Activated CD4-positive, alpha-beta T cell treated with anti-CD3 and anti-CD28 coated beads, Interleukin-2, amount 10 ng/mL, durations not matched to agents 24 days and 14 days (primary cell): Measurements from ENCODE around the gene NKAIN2. TPM values are rescaled to one million over a fixed set of nuclear protein-coding genes. Genes with fewer than 3 reads are reported as not detected.
"Not testable (repeated sequence)": the region's sequence is repeated elsewhere in the genome, so short reads cannot be mapped to it uniquely, and the experiment has no call there.

Source experiments
- DNase-seq: peaks from one replicate; pipeline ENCODE4 v3.0.0; 2022
- H3K27ac Mint-ChIP-seq: one replicate; pipeline ENCODE4 v1.8.0; 2022; ENCODE audit warnings: mild to moderate bottlenecking, mixed read lengths
- H3K27me3 Mint-ChIP-seq: one replicate; pipeline ENCODE4 v1.8.0; 2022; ENCODE audit warnings: mixed read lengths
- H3K36me3 Mint-ChIP-seq: one replicate; pipeline ENCODE4 v1.8.0; 2022; ENCODE audit warnings: low read depth, mild to moderate bottlenecking, mixed read lengths
- H3K4me1 Mint-ChIP-seq: one replicate; pipeline ENCODE4 v1.8.0; 2021; ENCODE audit warnings: mixed read lengths
- H3K4me3 Mint-ChIP-seq: one replicate; pipeline ENCODE4 v1.8.0; 2022; ENCODE audit warnings: mild to moderate bottlenecking, moderate library complexity, mixed read lengths
- H3K9me3 Mint-ChIP-seq: one replicate; pipeline ENCODE4 v1.8.0; 2021; ENCODE audit warnings: mixed read lengths
- intact Hi-C: fragments of 100-400 bp; cut with micrococcal nuclease; formaldehyde crosslinking; loops from one replicate; pipeline ENCODE4 v1.15.1; 2023
- total RNA-seq: library from RNA; stranded (reverse); gene quantifications from 2 replicates; pipeline ENCODE4 v1.2.3, GENCODE V29; 2022

The NKAIN2 gene
- total RNA-seq, 1 donor from 2014 or later: not detected

GRCh38 chr6:124459268-124459667 lies 655.6 kb downstream of the NKAIN2 start:
- Mint-ChIP-seq H3K4me1 (no peaks in the 10 kb centered on the region), H3K27ac (no peak overlapping the region), H3K9me3 (no peaks in the 10 kb centered on the region), H3K36me3 (no peaks in the 10 kb centered on the region), H3K27me3 (no peaks in the 10 kb centered on the region), H3K4me3 (no peak overlapping the region)
- intact Hi-C loops: no loop called here
- DNase-seq: no peak

- H3K27ac Mint-ChIP-seq: no peak overlapping the region
- H3K36me3 Mint-ChIP-seq: no peaks in the 10 kb centered on the region
- no peaks in the 10 kb centered on the region for H3K4me1 Mint-ChIP-seq
- intact Hi-C loops: no loop called here
- DNase-seq: no peak
- no peaks in the 10 kb centered on the region for H3K9me3 Mint-ChIP-seq
- H3K27me3 Mint-ChIP-seq: no peaks in the 10 kb centered on the region
- H3K4me3 Mint-ChIP-seq: no peak overlapping the region
Observed at GRCh38 chr6:124462750-124463149, 659.1 kb downstream of the NKAIN2 start.

- H3K27ac Mint-ChIP-seq: no peak overlapping the region
- H3K27me3 Mint-ChIP-seq: no peaks in the 10 kb centered on the region
- no peak overlapping the region for H3K4me3 Mint-ChIP-seq
- no peak for DNase-seq
- H3K9me3 Mint-ChIP-seq: no peaks in the 10 kb centered on the region
- intact Hi-C loops: no loop called here
- no peaks in the 10 kb centered on the region for H3K36me3 Mint-ChIP-seq
- no peaks in the 10 kb centered on the region for H3K4me1 Mint-ChIP-seq
Observed at GRCh38 chr6:124463271-124463670, 659.6 kb downstream of the NKAIN2 start.

- intact Hi-C loops, H3K4me1 Mint-ChIP-seq: not testable (repeated sequence)
Observed at GRCh38 chr6:124464600-124464999, 660.9 kb downstream of the NKAIN2 start.

DNA sequence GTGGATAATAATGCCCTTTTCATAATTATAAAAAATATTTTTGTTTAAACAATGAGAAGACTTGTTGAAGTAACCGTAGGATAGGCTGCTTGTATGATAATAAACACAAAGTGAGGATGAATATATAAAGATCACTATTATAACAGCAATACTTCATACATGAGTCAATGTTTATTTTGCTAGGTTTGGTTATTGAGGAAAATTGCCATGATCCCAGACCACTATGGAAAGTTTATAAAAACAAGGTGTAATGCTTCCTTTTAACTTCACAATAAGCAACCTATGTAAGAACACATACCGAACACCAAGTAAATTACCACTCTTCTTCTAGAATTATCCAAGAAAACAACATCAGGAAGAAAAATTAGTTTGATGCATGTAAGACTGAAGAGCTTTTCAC lies 663.3 kb downstream of the NKAIN2 start:
- Mint-ChIP-seq H3K4me1 (no peaks in the 10 kb centered on the region), H3K4me3 (no peak overlapping the region)
- intact Hi-C loops: no loop called here

More at GRCh38 chr6:124464600-124464999, 660.9 kb downstream of the NKAIN2 start:
- DNase-seq, H3K4me3 Mint-ChIP-seq, H3K27ac Mint-ChIP-seq, H3K9me3 Mint-ChIP-seq, H3K36me3 Mint-ChIP-seq, H3K27me3 Mint-ChIP-seq: not testable (repeated sequence)

GRCh38 chr6:124467366-124467765 lies 663.7 kb downstream of the NKAIN2 start:
- H3K4me3 Mint-ChIP-seq: no peak overlapping the region
- intact Hi-C loops: no loop called here
- H3K9me3 Mint-ChIP-seq: no peaks in the 10 kb centered on the region
- no peak overlapping the region for H3K27ac Mint-ChIP-seq
- no peaks in the 10 kb centered on the region for H3K27me3 Mint-ChIP-seq
- DNase-seq: no peak
- H3K36me3 Mint-ChIP-seq: no peaks in the 10 kb centered on the region
- H3K4me1 Mint-ChIP-seq: no peaks in the 10 kb centered on the region

More for the DNA sequence above, 663.3 kb downstream of the NKAIN2 start:
- Mint-ChIP-seq H3K27me3 (no peaks in the 10 kb centered on the region), H3K9me3 (no peaks in the 10 kb centered on the region), H3K27ac (no peak overlapping the region), H3K36me3 (no peaks in the 10 kb centered on the region)
- DNase-seq: no peak

GRCh38 chr6:124470803-124471202 lies 667.1 kb downstream of the NKAIN2 start:
- DNase-seq: no peak
- H3K4me1 Mint-ChIP-seq: no peaks in the 10 kb centered on the region
- H3K4me3 Mint-ChIP-seq: no peak overlapping the region
- intact Hi-C loops: no loop called here
- no peaks in the 10 kb centered on the region for H3K27me3 Mint-ChIP-seq
- H3K36me3 Mint-ChIP-seq: no peaks in the 10 kb centered on the region
- H3K9me3 Mint-ChIP-seq: no peaks in the 10 kb centered on the region
- no peak overlapping the region for H3K27ac Mint-ChIP-seq

GRCh38 chr6:124475176-124475575 lies 671.5 kb downstream of the NKAIN2 start:
- Mint-ChIP-seq H3K4me1 (no peaks in the 10 kb centered on the region), H3K27ac (no peak overlapping the region)
- intact Hi-C loops: no loop called here

GRCh38 chr6:124478906-124479305 lies 675.2 kb downstream of the NKAIN2 start:
- H3K4me3 Mint-ChIP-seq: no peak overlapping the region
- no peaks in the 10 kb centered on the region for H3K36me3 Mint-ChIP-seq
- H3K27ac Mint-ChIP-seq: no peak overlapping the region
- DNase-seq: no peak
- H3K9me3 Mint-ChIP-seq: no peaks in the 10 kb centered on the region
- no peaks in the 10 kb centered on the region for H3K4me1 Mint-ChIP-seq
- no peaks in the 10 kb centered on the region for H3K27me3 Mint-ChIP-seq
- intact Hi-C loops: no loop called here

More at GRCh38 chr6:124475176-124475575, 671.5 kb downstream of the NKAIN2 start:
- Mint-ChIP-seq H3K4me3 (no peak overlapping the region), H3K9me3 (no peaks in the 10 kb centered on the region), H3K27me3 (no peaks in the 10 kb centered on the region), H3K36me3 (no peaks in the 10 kb centered on the region)
- DNase-seq: no peak

GRCh38 chr6:124479991-124480430 lies 676.3 kb downstream of the NKAIN2 start:
- Mint-ChIP-seq H3K4me3 (no peak overlapping the region), H3K9me3 (no peaks in the 10 kb centered on the region), H3K27ac (no peak overlapping the region), H3K27me3 (no peaks in the 10 kb centered on the region), H3K36me3 (no peaks in the 10 kb centered on the region), H3K4me1 (no peaks in the 10 kb centered on the region)
- no peak for DNase-seq
- intact Hi-C loops: no loop called here

DNA sequence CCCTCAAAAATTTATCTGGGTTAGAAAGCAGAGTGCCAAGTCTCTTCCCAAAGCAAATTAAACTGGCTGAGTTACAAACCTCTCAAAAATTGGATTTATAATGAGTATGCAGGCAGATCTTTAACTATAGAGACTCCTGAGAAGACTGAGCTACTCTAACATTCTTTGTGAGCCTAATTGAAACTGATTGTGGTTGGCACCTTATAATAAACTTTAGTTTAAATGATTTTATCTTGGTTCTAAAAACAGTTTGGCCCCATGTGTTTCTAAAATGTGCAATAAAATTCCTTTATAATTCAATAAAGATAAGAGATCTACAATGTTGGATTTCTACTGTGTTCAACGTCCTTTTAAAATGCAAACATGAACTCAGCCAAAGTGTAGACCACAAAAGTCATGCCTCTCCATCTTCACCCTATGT lies 678.4 kb downstream of the NKAIN2 start:
- Mint-ChIP-seq H3K4me3 (no peak overlapping the region), H3K4me1 (no peaks in the 10 kb centered on the region), H3K27ac (no peak overlapping the region), H3K9me3 (no peaks in the 10 kb centered on the region), H3K36me3 (no peaks in the 10 kb centered on the region), H3K27me3 (no peaks in the 10 kb centered on the region)
- intact Hi-C loops: no loop called here
- no peak for DNase-seq

DNA sequence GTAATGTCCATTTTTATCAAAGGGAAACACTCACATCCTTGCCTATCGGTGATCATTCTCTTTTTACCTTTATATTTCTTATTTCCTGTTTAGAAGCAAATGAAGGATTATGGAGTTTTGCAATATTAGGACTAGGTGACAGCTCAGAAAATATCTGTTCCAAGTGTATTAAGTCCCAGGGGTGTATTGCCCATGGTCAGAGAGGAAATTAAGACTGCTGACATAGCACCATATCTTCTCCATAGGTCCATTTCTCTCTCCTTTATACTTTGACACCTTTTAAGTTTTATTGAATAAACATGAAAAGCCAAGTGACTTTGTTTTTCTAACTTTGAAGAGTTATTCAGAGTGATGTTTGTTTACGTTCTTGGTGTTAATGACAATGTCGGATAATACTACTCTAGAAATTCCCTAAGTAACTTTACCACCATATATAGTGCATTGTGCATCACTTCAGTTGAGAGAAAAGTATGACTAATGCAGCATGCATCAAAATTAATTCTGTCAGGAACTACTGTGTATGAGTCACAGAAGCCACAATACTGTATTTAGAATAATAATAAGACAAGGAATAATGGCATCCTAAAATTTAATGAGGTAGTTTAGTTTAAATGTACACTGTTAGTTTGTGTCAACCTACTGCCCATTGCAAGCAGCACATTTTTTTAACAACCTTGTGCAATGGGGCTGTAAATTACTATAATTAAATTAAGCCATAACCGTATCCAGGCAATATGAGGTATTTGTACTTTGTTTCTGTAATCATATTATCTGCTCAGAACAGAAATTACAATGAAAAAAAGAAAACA lies 684.2 kb downstream of the NKAIN2 start:
- H3K4me1 Mint-ChIP-seq: no peaks in the 10 kb centered on the region
- intact Hi-C loops: no loop called here
- H3K36me3 Mint-ChIP-seq: no peaks in the 10 kb centered on the region
- no peak overlapping the region for H3K4me3 Mint-ChIP-seq
- no peak for DNase-seq
- no peak overlapping the region for H3K27ac Mint-ChIP-seq
- H3K9me3 Mint-ChIP-seq: no peaks in the 10 kb centered on the region
- no peaks in the 10 kb centered on the region for H3K27me3 Mint-ChIP-seq

GRCh38 chr6:124490122-124490521 lies 686.5 kb downstream of the NKAIN2 start:
- no peaks in the 10 kb centered on the region for H3K9me3 Mint-ChIP-seq
- no peak for DNase-seq
- H3K36me3 Mint-ChIP-seq: no peaks in the 10 kb centered on the region
- H3K4me3 Mint-ChIP-seq: no peak overlapping the region
- intact Hi-C loops: no loop called here
- H3K27me3 Mint-ChIP-seq: no peaks in the 10 kb centered on the region
- no peak overlapping the region for H3K27ac Mint-ChIP-seq
- H3K4me1 Mint-ChIP-seq: no peaks in the 10 kb centered on the region

DNA sequence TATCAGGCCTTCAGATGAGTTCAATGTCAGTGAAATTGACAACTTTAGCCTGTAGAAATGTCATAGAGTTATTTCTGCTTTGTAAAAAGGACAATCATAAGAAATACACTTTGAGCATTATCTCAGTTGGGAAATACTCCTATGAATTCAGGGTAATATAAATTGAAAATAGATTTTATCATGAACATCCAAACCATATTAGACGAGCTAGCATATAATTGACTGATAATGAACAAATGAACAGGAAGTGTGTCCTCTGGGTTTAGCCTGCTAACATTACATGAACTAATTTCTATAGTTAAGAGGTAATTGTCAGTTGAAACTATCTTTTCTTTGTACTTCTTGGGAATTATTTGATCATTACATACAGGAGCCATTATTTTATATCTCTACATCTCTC lies 689.6 kb downstream of the NKAIN2 start:
- H3K9me3 Mint-ChIP-seq: no peaks in the 10 kb centered on the region
- H3K4me3 Mint-ChIP-seq: no peak overlapping the region
- no peaks in the 10 kb centered on the region for H3K27me3 Mint-ChIP-seq
- no peaks in the 10 kb centered on the region for H3K36me3 Mint-ChIP-seq
- no peak overlapping the region for H3K27ac Mint-ChIP-seq
- intact Hi-C loops: no loop called here
- no peak for DNase-seq
- H3K4me1 Mint-ChIP-seq: no peaks in the 10 kb centered on the region
